GM12865 (cell line): ENCODE measurements around the gene ATP6V1G2.
"Not testable (repeated sequence)": the region's sequence is repeated elsewhere in the genome, so short reads cannot be mapped to it uniquely, and the experiment has no call there.

Experiments used
- DNase-seq: peaks from one replicate; pipeline ENCODE4 v3.0.0; 2010; ENCODE audit warnings: low read depth
- H3K4me3 ChIP-seq: 2 replicates; pipeline ENCODE4 v1.5.1; 2011; ENCODE audit warnings: mild to moderate bottlenecking, low read depth, low read length, control low read depth
- TF ChIP-seq, protein P1 (sequence below): IDR thresholded peaks from 2 replicates; pipeline ENCODE4 v1.5.1; 2011; ENCODE audit warnings: low read length, control low read depth, low read depth, inconsistent platforms; ENCODE audit not compliant: insufficient read depth; ENCODE audit errors: missing control alignments

ATP6V1G2 gene

DNA sequence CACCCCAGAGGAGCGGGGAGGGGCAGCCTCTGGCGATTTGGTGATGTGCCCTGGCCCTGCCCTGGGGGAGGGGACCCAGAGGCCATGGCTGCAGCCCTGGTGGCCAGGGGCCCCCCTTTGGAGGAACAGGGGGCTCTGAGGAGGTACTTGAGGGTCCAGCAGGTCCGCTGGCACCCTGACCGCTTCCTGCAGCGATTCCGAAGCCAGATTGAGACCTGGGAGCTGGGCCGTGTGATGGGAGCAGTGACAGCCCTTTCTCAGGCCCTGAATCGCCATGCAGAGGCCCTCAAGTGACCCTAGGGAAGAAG, 11.9 kb upstream of the ATP6V1G2 start:
- H3K4me3 ChIP-seq: peak overlapping the region; percentile 58
- TF ChIP-seq, protein P1, sequence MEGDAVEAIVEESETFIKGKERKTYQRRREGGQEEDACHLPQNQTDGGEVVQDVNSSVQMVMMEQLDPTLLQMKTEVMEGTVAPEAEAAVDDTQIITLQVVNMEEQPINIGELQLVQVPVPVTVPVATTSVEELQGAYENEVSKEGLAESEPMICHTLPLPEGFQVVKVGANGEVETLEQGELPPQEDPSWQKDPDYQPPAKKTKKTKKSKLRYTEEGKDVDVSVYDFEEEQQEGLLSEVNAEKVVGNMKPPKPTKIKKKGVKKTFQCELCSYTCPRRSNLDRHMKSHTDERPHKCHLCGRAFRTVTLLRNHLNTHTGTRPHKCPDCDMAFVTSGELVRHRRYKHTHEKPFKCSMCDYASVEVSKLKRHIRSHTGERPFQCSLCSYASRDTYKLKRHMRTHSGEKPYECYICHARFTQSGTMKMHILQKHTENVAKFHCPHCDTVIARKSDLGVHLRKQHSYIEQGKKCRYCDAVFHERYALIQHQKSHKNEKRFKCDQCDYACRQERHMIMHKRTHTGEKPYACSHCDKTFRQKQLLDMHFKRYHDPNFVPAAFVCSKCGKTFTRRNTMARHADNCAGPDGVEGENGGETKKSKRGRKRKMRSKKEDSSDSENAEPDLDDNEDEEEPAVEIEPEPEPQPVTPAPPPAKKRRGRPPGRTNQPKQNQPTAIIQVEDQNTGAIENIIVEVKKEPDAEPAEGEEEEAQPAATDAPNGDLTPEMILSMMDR: no peak
- DNase-seq: no peak

DNA sequence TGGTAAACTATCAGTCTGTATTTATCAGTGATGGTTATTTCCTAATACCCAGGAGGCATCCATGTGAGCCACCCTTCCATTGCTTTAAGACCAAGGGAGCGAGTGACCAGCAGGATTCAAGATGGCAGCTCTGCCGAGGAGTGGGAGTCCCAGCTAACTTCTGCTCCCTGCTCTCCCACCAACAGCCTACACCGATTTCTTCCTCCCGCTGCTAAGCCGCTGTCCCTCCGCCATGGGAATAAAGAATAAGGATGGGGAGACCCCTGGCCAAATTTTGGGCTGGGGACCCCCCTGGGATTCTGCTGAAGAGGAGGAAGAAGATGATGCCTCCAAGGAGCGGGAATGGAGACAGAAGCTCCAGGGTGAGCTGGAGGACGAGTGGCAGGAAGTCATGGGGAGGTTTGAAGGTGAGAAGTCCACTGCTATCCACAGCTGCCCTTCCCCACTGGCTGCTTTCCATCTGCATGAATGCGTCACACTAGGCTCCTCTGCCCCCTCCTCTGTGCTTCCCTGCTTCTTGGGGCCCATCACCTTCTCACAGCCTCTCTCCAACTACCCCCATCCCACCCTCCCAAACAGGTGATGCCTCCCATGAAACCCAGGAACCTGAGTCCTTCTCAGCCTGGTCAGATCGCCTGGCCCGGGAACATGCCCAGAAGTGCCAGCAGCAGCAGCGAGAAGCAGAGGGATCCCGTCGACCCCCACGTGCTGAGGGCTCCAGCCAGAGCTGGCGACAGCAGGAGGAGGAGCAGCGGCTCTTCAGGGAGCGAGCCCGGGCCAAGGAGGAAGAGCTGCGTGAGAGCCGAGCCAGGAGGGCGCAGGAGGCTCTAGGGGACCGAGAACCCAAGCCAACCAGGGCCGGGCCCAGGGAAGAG, 11.3 kb upstream of the ATP6V1G2 start:
- DNase-seq: peak; percentile 43
- peak overlapping the region; percentile 58 for H3K4me3 ChIP-seq
- TF ChIP-seq, protein P1: no peak

DNA sequence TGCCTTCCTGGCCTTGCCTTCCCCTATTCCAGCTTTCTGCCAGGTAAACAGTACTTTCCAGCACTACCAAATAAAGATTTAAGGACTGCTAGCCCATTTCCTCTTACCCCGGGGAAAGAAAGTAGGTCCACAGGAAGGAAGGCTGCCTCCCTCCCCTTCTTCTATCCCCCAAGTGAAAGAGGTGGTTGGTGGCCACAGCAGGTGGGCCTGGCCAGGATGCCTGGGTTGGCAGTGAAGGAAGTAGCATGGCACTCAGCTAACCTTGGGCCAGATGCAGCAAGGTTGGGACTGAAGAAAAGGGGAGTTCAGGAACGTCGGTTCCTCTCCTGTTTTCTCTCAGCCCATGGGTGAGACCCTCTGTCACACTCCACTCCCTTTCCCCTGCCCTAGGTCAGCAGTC, 9.9 kb upstream of the ATP6V1G2 start:
- TF ChIP-seq, protein P1: no peak
- peak overlapping the region; percentile 9 for H3K4me3 ChIP-seq
- peak; percentile 55 for DNase-seq

DNA sequence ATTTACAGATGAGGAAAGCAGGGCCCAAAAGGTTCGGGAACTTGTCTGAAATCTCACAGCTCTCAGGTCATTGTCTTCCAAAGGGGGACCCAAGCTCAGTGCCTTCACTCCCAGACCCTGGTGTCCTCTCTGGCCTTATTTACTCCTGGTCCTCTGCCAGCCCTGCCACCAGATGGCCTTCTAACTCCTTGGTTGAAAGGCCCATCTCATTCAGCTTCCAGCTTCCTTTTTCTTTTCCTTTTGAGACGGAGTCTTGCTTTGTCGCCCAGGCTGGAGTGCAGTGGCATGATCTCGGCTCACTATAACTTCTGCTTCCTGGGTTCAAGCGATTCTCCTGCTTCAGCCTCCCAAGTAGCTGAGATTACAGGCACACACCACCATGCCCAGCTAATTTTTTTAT, 5.0 kb upstream of the ATP6V1G2 start:
- DNase-seq: peak; percentile 88
- not testable (repeated sequence) for H3K4me3 ChIP-seq
- TF ChIP-seq, protein P1: peak; percentile 78

DNA sequence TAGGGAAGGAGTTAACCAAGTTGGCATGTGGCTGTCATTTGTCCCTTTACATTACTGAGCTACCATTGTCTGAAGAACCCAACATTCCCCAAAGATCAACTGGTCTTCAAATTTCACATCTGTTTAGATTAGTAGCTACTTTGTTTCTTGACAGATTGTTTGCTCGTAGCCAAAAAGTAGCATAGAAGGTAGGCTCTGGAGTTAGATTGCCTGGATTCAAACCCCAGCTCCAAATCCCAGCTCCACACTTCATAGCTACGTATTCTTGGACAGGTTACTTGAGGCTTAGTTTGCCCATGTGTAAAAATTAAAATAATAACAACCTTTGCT, 2.1 kb upstream of the ATP6V1G2 start:
- DNase-seq: no peak
- H3K4me3 ChIP-seq: no peak overlapping the region
- TF ChIP-seq, protein P1: no peak

DNA sequence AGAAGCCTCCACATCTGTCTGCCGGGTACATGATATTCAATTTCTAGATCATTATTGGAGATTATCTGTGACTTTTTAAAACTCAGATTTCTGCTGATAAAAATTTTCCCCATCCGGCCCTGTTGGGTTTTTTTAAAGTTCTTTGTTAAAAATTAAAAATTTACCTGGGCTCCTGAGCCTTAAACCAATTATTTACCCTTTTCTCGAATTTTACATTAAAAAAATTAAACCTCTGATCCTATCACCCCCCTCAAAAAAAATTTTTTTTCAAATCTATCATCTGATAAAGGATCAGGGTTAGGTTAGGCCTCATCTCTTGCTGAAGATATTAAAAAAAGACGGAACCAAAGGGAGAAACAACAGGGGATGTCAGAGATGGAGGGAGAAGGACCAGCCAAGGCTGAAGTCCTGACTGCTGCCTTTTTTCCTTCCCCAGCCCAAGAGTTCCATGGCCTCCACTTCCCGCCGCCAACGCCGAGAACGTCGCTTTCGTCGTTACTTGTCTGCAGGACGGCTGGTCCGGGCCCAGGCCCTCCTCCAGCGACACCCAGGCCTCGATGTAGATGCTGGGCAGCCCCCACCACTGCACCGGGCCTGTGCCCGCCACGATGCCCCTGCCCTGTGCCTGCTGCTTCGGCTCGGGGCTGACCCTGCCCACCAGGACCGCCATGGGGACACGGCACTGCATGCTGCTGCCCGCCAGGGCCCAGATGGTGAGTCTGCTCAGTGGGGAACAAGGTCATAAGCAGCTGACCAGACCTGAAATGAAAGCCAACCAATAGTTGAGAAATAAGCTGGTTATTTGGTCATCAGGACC, 1.5 kb upstream of the ATP6V1G2 start:
- no peak for DNase-seq
- TF ChIP-seq, protein P1: no peak
- H3K4me3 ChIP-seq: peak overlapping the region; percentile 54
